Esophagus muscularis mucosa (tissue), 4 donors: ENCODE results near the gene BRD7.

Experiments used
- CTCF ChIP-seq, 3 experiments: fragments of 200-600 bp in 2 of 3; fragments of 450-650 bp in 1 of 3; sonication (generic) in 2 of 3; IDR thresholded peaks; one replicate each; pipeline ENCODE4 v1.5.1; 2017 to 2019; ENCODE audit warnings: antibody characterized with exemption in 3 of 3, mild to moderate bottlenecking in 2 of 3, moderate library complexity in 1 of 3
- EP300 ChIP-seq: sonication (generic); formaldehyde crosslinking; IDR thresholded peaks from one replicate; pipeline ENCODE4 v1.6.1; 2017; ENCODE audit warnings: antibody characterized with exemption
- POLR2AphosphoS5 ChIP-seq, 2 donors: sonication (generic); formaldehyde crosslinking; IDR thresholded peaks; one replicate each; pipeline ENCODE4 v1.6.1; 2017; ENCODE audit warnings: antibody characterized with exemption in 2 of 2

DNA sequence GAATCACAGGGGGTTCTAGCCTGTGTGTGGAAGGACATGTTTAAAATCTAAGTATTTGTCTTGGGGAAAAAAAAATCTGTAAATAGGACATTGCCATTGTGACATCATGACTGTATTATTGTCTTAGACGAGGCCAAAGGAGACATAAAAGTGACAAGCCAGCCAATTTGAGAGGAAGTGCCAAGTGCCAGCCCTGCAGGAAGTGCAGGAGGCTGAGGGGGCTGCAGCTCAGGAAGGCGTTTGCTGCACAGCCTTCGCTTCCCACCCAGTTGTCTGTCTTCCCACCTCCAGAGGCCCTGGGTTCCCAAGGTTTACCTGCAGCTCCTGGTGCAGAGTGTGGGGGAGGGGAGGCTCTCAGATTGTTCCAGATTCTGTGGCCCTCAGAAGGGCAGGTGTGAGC is 101.1 kb downstream of the BRD7 start:
- TF ChIP-seq EP300, result no peak
- no peak for TF ChIP-seq CTCF (IDR thresholded peaks at IDR 0.05)
- no peak for TF ChIP-seq POLR2AphosphoS5 (IDR thresholded peaks at IDR 0.05)
